SK-N-SH (cell line): ENCODE results near the gene ASTN2. TPM values are rescaled to one million over a fixed set of nuclear protein-coding genes. Genes with fewer than 3 reads are reported as not detected.

Experiments used
- CTCF ChIA-PET: fragments of 300-600, 350-600 bp; formaldehyde crosslinking; extraction: SDS; loops from one replicate; lab custom pipeline; 2021; lab: Yijun Ruan, JAX
- POLR2A ChIA-PET: fragments of 350-600 bp; sonication (Branson Sonifier 250); formaldehyde crosslinking; extraction: SDS; loops from one replicate; lab custom pipeline; 2020; ENCODE audit warnings: antibody characterized with exemption, inconsistent platforms; lab: Yijun Ruan, JAX
- DNase-seq: peaks from one replicate; pipeline ENCODE4 v3.0.0; 2012
- H2AFZ ChIP-seq: fragments of 200-600 bp; sonication (generic); 2 replicates; pipeline ENCODE4 v1.8.1; 2016; ENCODE audit warnings: antibody characterized with exemption, mild to moderate bottlenecking, low read depth
- H3F3A ChIP-seq: fragments of 200-600 bp; sonication (generic); replicated peaks from 2 replicates; pipeline ENCODE3; 2016; ENCODE audit warnings: antibody characterized with exemption, mild to moderate bottlenecking; ENCODE audit not compliant: insufficient read depth
- H3K27ac ChIP-seq, 2 experiments: fragments of 200-500 bp in 1 of 2; fragments of 200-600 bp in 1 of 2; sonication (Bioruptor generic) in 1 of 2; sonication (generic), shearing (Covaris generic) in 1 of 2; 2 replicates each; pipeline versions ENCODE4 v1.5.1 to v1.6.1; 2014 to 2016; ENCODE audit warnings: low read depth in 2 of 2, inconsistent platforms in 1 of 2, low read length in 1 of 2, mild to moderate bottlenecking in 1 of 2, mixed read lengths in 1 of 2
- H3K27me3 ChIP-seq: fragments of 200-600 bp; sonication (generic), shearing (Covaris generic); 2 replicates; pipeline ENCODE4 v1.6.1; 2016; ENCODE audit warnings: mixed run types; ENCODE audit not compliant: insufficient read depth
- H3K36me3 ChIP-seq, 2 experiments: fragments of 200-500 bp in 1 of 2; fragments of 200-600 bp in 1 of 2; sonication (Bioruptor generic) in 1 of 2; sonication (generic) in 1 of 2; replicated peaks in 1 of 2; 2 replicates each; pipeline versions ENCODE3 to v1.5.1; 2014 to 2016; ENCODE audit warnings: low read length in 1 of 2, mild to moderate bottlenecking in 1 of 2; ENCODE audit not compliant: insufficient read depth in 2 of 2, control insufficient read depth in 1 of 2
- H3K4me1 ChIP-seq, 2 experiments: fragments of 200-500 bp in 1 of 2; fragments of 200-600 bp in 1 of 2; sonication (Bioruptor generic) in 1 of 2; sonication (generic), shearing (Covaris generic) in 1 of 2; 2 replicates each; pipeline versions ENCODE4 v1.5.1 to v1.6.1; 2014 to 2016; ENCODE audit warnings: low read depth in 1 of 2, low read length in 1 of 2, mixed run types in 1 of 2; ENCODE audit not compliant: insufficient read depth in 2 of 2, control insufficient read depth in 1 of 2
- H3K4me2 ChIP-seq: fragments of 200-600 bp; sonication (generic), shearing (Covaris generic); 2 replicates; pipeline ENCODE4 v1.6.1; 2017; ENCODE audit warnings: mixed run types
- H3K4me3 ChIP-seq, 2 experiments: fragments of 200-500 bp in 1 of 2; fragments of 200-600 bp in 1 of 2; sonication (Bioruptor generic) in 1 of 2; sonication (generic), shearing (Covaris generic) in 1 of 2; 2 replicates each; pipeline versions ENCODE4 v1.5.1 to v1.8.1; 2014 to 2016; ENCODE audit warnings: low read depth in 2 of 2, inconsistent platforms in 1 of 2, low read length in 1 of 2, mild to moderate bottlenecking in 1 of 2, mixed read lengths in 1 of 2, moderate library complexity in 1 of 2
- H3K79me2 ChIP-seq: fragments of 200-600 bp; sonication (generic); 2 replicates; pipeline ENCODE4 v1.8.1; 2017; ENCODE audit warnings: mild to moderate bottlenecking; ENCODE audit not compliant: insufficient read depth
- H3K9ac ChIP-seq: fragments of 200-600 bp; sonication (generic); 2 replicates; pipeline ENCODE4 v1.6.1; 2017; ENCODE audit warnings: mixed run types
- H3K9me2 ChIP-seq: fragments of 200-600 bp; sonication (generic); 2 replicates; pipeline ENCODE4 v1.6.1; 2017; ENCODE audit warnings: mixed run types
- H3K9me3 ChIP-seq: fragments of 200-600 bp; sonication (generic); 2 replicates; pipeline ENCODE4 v1.6.1; 2017; ENCODE audit warnings: mixed run types, mild to moderate bottlenecking, moderate library complexity
- H4K20me1 ChIP-seq: fragments of 200-600 bp; sonication (generic); 2 replicates; pipeline ENCODE4 v1.6.1; 2017; ENCODE audit warnings: mild to moderate bottlenecking, mixed run types; ENCODE audit not compliant: insufficient read depth
- CHD2 ChIP-seq: fragments of 150-350 bp; IDR thresholded peaks from 2 replicates; pipeline ENCODE4 v1.6.1; 2018; ENCODE audit warnings: low read length; ENCODE audit not compliant: partially characterized antibody
- CTCF ChIP-seq: fragments of 200-600 bp; sonication (generic); IDR thresholded peaks from 2 replicates; pipeline ENCODE4 v1.6.1; 2017; ENCODE audit warnings: antibody characterized with exemption, mild to moderate bottlenecking, moderate library complexity
- ELF1 ChIP-seq: IDR thresholded peaks from 2 replicates; pipeline ENCODE4 v1.4.0; 2012
- EZH2phosphoT487 ChIP-seq: fragments of 200-600 bp; sonication (generic); IDR thresholded peaks from 2 replicates; pipeline ENCODE4 v1.6.1; 2017; ENCODE audit warnings: low read depth, mixed run types, mild to moderate bottlenecking, antibody characterized with exemption, moderate library complexity, borderline replicate concordance
- FOXM1 ChIP-seq: IDR thresholded peaks from 2 replicates; pipeline ENCODE4 v1.4.0; 2012; ENCODE audit warnings: low read depth, mild to moderate bottlenecking
- GATA2 ChIP-seq: sonication (generic); formaldehyde crosslinking; IDR thresholded peaks from 2 replicates; pipeline ENCODE4 v1.5.0; 2020; ENCODE audit warnings: mild to moderate bottlenecking, missing genetic modification reagents
- MAX ChIP-seq: IDR thresholded peaks from 2 replicates; pipeline ENCODE4 v1.4.0; 2012; ENCODE audit warnings: low read depth
- MXI1 ChIP-seq: IDR thresholded peaks from 2 replicates; pipeline ENCODE4 v1.6.1; 2012; ENCODE audit warnings: mild to moderate bottlenecking, low read depth, low read length, improper control_type of control experiment
- NRF1 ChIP-seq: IDR thresholded peaks from 2 replicates; pipeline ENCODE4 v1.6.1; 2012; ENCODE audit warnings: low read depth, mild to moderate bottlenecking, low read length
- PBX3 ChIP-seq: IDR thresholded peaks from 2 replicates; pipeline ENCODE4; 2012
- POLR2AphosphoS5 ChIP-seq: IDR thresholded peaks from 2 replicates; pipeline ENCODE4 v1.6.1; 2012; ENCODE audit warnings: low read depth, low read length
- REST ChIP-seq: IDR thresholded peaks from 2 replicates; pipeline ENCODE4 v1.6.1; 2012; ENCODE audit warnings: mild to moderate bottlenecking, low read depth, low read length, moderate library complexity
- TAF1 ChIP-seq: IDR thresholded peaks from 2 replicates; pipeline ENCODE4 v1.6.1; 2012; ENCODE audit warnings: low read depth, mild to moderate bottlenecking, low read length, moderate library complexity, borderline replicate concordance
- TCF12 ChIP-seq: IDR thresholded peaks from 2 replicates; pipeline ENCODE4 v1.4.0; 2012
- USF1 ChIP-seq: IDR thresholded peaks from 2 replicates; pipeline ENCODE4 v1.4.0; 2012; ENCODE audit warnings: low read depth, borderline replicate concordance
- YY1 ChIP-seq: IDR thresholded peaks from 2 replicates; pipeline ENCODE4 v1.4.0; 2012; ENCODE audit warnings: low read depth, mild to moderate bottlenecking
- whole genome bisulfite sequencing: methylation state at CpG from one replicate; pipeline ENCODE4 v1.1.6; 2017; ENCODE audit warnings: low lambda C conversion rate; 5-methylcytosine and 5-hydroxymethylcytosine counted together
- polyA plus RNA-seq, 3 experiments: library from polyadenylated mRNA; depleted of rRNA; stranded (reverse); fragments of >200 nt; gene quantifications; 2 replicates each; pipeline ENCODE4 v1.2.3, GENCODE V29; 2012

Gene ASTN2
- polyA plus RNA-seq, 1 of the 3 experiments (the other 2 are of a cell fraction): 6.6 TPM

GRCh38 chr9:117453737-117454136 lies 38.9 kb upstream of the ASTN2 start:
- CTCF ChIA-PET: interaction anchor here (3.5 kb wide), 1 partner anchor 34 kb away, joined by 15 read pairs; no protein-coding TSS in a partner anchor

More at GRCh38 chr9:117453737-117454136, 38.9 kb upstream of the ASTN2 start:
- Histone ChIP-seq H3K4me2 (no peak overlapping the region), H4K20me1 (no peaks in the 10 kb centered on the region), H3K9ac (no peak overlapping the region), H3K36me3 (no peaks in the 10 kb centered on the region), H3K27ac (no peak overlapping the region), H3K4me3 (no peak overlapping the region), H2AFZ (no peak overlapping the region)
- POLR2A ChIA-PET: no interaction called here
- 18% methylated on average over 1 of the region's 1 CpG for WGBS
- TF ChIP-seq ELF1 (no peak), CTCF (no peak), POLR2AphosphoS5 (no peak), FOXM1 (no peak), EZH2phosphoT487 (no peak), YY1 (no peak), NRF1 (no peak), REST (no peak), PBX3 (no peak), GATA2 (CRISPR knock-in tag) (no peak), USF1 (no peak), TCF12 (no peak), CHD2 (no peak), TAF1 (no peak), MAX (no peak), MXI1 (no peak)
- TF ChIP-seq, all 33 proteins: peak for 0
- H3K27me3 ChIP-seq: no peaks in the 10 kb centered on the region
- no peak for DNase-seq
- H3K79me2 ChIP-seq: no peaks in the 10 kb centered on the region
- H3K9me3 ChIP-seq: no peaks in the 10 kb centered on the region
- H3F3A ChIP-seq: no peaks in the 10 kb centered on the region
- no peaks in the 10 kb centered on the region for H3K4me1 ChIP-seq
- no peaks in the 10 kb centered on the region for H3K9me2 ChIP-seq
